Testis (tissue), 3 donors: ENCODE results near the gene KLHL9. TPM values are rescaled to one million over a fixed set of nuclear protein-coding genes. Genes with fewer than 3 reads are reported as not detected.
"Not testable (repeated sequence)": the region's sequence is repeated elsewhere in the genome, so short reads cannot be mapped to it uniquely, and the experiment has no call there.

Source experiments
- DNase-seq: peaks from one replicate; pipeline ENCODE4 v3.0.0-alpha.2; 2019
- H3K27ac ChIP-seq, 2 donors: fragments of 200-600 bp; sonication (generic); one replicate each; pipeline ENCODE4 v1.5.1; 2019
- H3K27me3 ChIP-seq: fragments of 200-600 bp; sonication (generic); one replicate; pipeline ENCODE4 v1.5.1; 2019
- H3K36me3 ChIP-seq: fragments of 200-600 bp; sonication (generic); one replicate; pipeline ENCODE4 v1.5.1; 2017; ENCODE audit warnings: low read depth; ENCODE audit errors: missing control alignments
- H3K4me1 ChIP-seq: fragments of 200-600 bp; sonication (generic); one replicate; pipeline ENCODE4 v1.5.1; 2019
- H3K4me3 ChIP-seq, 2 donors: fragments of 200-600 bp; sonication (generic); one replicate each; pipeline ENCODE4 v1.5.1; 2017 to 2019
- H3K9me3 ChIP-seq: fragments of 200-600 bp; sonication (generic); one replicate; pipeline ENCODE4 v1.5.1; 2017
- POLR2A ChIP-seq: fragments of 450-650 bp; IDR thresholded peaks from one replicate; pipeline ENCODE4 v1.6.1; 2017; ENCODE audit warnings: antibody characterized with exemption, mild to moderate bottlenecking, moderate library complexity
- WGBS, 2 donors: methylation state at CpG; one replicate each; pipeline ENCODE4 v1.1.5; 2018; 5-methylcytosine and 5-hydroxymethylcytosine counted together
- intact Hi-C: fragments of 100-400 bp; cut with DNase I; formaldehyde crosslinking; loops from one replicate; pipeline ENCODE4 v1.15.1; 2023; ENCODE audit warnings: low total_unique reads
- polyA plus RNA-seq: library from polyadenylated mRNA; stranded (reverse); fragments of 350-450 nt; fragmentation: Illumina TruSeq; extraction: RNeasy Lipid Tissue Mini Kit (QIAGEN cat#74804); gene quantifications from one replicate; pipeline ENCODE4 v1.2.3, GENCODE V29; 2014; ENCODE audit warnings: low read depth, low replicate concordance; ENCODE audit not compliant: insufficient read depth
- total RNA-seq, 2 donors: library from RNA; depleted of rRNA; stranded (reverse); fragments of >200 nt; gene quantifications; one replicate each; pipeline ENCODE4 v1.2.3, GENCODE V29; 2016
- TF ChIP-seq, protein P1 (sequence below), 3 experiments: fragments of 450-650 bp in 2 of 3; fragments of 200-600 bp in 1 of 3; sonication (generic) in 1 of 3; IDR thresholded peaks; one replicate each; pipeline ENCODE4 v1.5.1; 2016 to 2019; ENCODE audit warnings: antibody characterized with exemption in 3 of 3, mild to moderate bottlenecking in 2 of 3, moderate library complexity in 1 of 3

KLHL9 gene
- total and polyA plus RNA-seq, 3 donors from 2014 or later, result 12.7 to 19.3 (median 17.4) TPM

DNA sequence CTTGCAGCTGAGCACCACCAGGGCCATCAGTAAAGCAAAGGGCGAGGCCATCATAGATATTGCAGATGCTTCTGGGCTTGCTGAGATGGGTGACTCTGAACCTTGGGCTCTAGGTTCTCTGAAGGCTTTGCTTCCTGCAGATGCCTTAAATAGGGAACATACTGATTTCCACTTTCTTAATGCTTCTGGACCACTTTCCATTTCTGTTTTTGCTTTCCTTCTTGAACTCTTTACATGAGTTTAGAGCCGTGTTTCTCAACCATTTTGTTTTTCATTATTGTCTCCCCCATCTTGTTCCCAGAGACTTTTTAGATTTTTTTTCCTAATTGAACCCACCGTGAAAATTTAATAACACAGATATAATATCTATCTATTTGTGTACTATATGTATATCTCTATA, 32.8 kb upstream of the KLHL9 start, which contains the start of gene IFNA13:
Gene IFNA13, minus strand, starts transcription at position 101 of the 400 bp plus-strand sequence. Its CDS starts 47 bp downstream, at position 54.
- H3K4me3 ChIP-seq, result no peak within 1 kb of the TSS
- no peak for DNase-seq
- no peaks in the 10 kb centered on the region for H3K36me3 ChIP-seq
- no peaks in the 10 kb centered on the region for H3K27me3 ChIP-seq
- H3K27ac ChIP-seq, result no peak within 1 kb of the TSS
- H3K4me1 ChIP-seq, result no peaks in the 10 kb centered on the region
- 86 to 92% methylated on average over 2 to 3 of the region's 3 CpGs for WGBS, 2 donors
- intact Hi-C loops, result no loop called here
- TF ChIP-seq POLR2A, result no peak
- TF ChIP-seq, protein P1, sequence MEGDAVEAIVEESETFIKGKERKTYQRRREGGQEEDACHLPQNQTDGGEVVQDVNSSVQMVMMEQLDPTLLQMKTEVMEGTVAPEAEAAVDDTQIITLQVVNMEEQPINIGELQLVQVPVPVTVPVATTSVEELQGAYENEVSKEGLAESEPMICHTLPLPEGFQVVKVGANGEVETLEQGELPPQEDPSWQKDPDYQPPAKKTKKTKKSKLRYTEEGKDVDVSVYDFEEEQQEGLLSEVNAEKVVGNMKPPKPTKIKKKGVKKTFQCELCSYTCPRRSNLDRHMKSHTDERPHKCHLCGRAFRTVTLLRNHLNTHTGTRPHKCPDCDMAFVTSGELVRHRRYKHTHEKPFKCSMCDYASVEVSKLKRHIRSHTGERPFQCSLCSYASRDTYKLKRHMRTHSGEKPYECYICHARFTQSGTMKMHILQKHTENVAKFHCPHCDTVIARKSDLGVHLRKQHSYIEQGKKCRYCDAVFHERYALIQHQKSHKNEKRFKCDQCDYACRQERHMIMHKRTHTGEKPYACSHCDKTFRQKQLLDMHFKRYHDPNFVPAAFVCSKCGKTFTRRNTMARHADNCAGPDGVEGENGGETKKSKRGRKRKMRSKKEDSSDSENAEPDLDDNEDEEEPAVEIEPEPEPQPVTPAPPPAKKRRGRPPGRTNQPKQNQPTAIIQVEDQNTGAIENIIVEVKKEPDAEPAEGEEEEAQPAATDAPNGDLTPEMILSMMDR (IDR thresholded peaks at IDR 0.05), result no peak
- no peaks in the 10 kb centered on the region for H3K9me3 ChIP-seq

GRCh38 chr9:21367169-21367568, 32.0 kb upstream of the KLHL9 start:
- intact Hi-C loops, result not testable (repeated sequence)

DNA sequence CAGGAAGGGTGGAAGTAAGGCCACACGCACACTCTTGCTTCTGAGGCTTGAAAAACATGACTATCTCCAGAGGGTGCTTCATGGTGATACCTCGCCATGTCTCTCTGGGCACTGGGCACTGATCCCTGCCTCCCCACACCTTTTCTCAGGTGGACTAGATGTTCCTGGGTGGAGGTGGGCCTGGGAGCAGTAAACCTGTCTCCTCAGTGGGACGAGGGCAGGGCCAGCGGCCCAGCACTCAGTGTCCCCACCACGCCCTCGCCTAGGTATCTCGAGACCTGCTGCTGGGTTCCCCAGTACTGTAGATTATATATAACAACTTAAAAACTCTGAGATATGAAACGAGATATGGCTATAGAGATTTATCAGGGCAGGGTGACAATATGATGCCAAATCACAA, 27.1 kb upstream of the KLHL9 start:
- Histone ChIP-seq H3K4me1 (no peaks in the 10 kb centered on the region), H3K9me3 (no peaks in the 10 kb centered on the region), H3K27me3 (no peaks in the 10 kb centered on the region), H3K36me3 (no peaks in the 10 kb centered on the region), H3K4me3 (no peak overlapping the region), H3K27ac (no peak overlapping the region)
- no peak for DNase-seq
- intact Hi-C loops, result no loop called here
- 90 to 96% methylated on average over 7 to 8 of the region's 8 CpGs for WGBS, 2 donors
- TF ChIP-seq POLR2A, result no peak
- TF ChIP-seq, protein P1 (IDR thresholded peaks at IDR 0.05), result no peak

More at GRCh38 chr9:21367169-21367568, 32.0 kb upstream of the KLHL9 start:
- H3K4me1 ChIP-seq, H3K9me3 ChIP-seq, H3K27ac ChIP-seq, DNase-seq, H3K4me3 ChIP-seq, H3K36me3 ChIP-seq, H3K27me3 ChIP-seq: not testable (repeated sequence)
- WGBS, 2 donors, result 95 to 100% methylated on average over 1 of the region's 2 CpGs

- Histone ChIP-seq H3K36me3 (no peaks in the 10 kb centered on the region), H3K4me1 (no peaks in the 10 kb centered on the region), H3K27ac (no peak overlapping the region), H3K4me3 (no peak overlapping the region), H3K27me3 (no peaks in the 10 kb centered on the region), H3K9me3 (no peaks in the 10 kb centered on the region)
- WGBS, 2 donors, result 78 to 81% methylated on average over 7 of the region's 7 CpGs
- intact Hi-C loops, result no loop called here
- DNase-seq, result no peak
- no peak for TF ChIP-seq POLR2A
- TF ChIP-seq, protein P1 (IDR thresholded peaks at IDR 0.05), result no peak
Measured at GRCh38 chr9:21357479-21358460, 22.6 kb upstream of the KLHL9 start.

DNA sequence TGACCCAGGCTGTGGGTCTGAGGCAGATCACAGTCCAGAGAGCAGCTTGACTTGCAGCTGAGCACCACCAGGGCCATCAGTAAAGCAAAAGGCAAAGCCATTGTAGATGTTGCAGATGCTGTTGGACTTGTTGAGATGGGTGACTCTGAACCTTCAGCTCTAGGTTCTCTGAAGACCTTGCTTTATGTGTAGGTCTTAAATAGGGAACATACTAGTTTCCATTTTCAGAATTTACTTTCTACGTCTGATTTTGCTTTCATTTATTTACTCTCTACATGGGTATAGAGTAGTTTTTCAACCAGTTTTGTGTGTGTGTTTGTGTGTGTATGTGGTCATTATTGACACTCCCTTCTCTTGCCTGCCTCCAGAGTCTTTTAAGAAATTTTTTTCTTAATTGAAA, 15.6 kb upstream of the KLHL9 start, which contains the start of gene IFNA6:
Gene IFNA6, minus strand, starts transcription at position 101 of the 400 bp plus-strand sequence. Its CDS starts 0 bp downstream, at position 101.
- no peaks in the 10 kb centered on the region for H3K9me3 ChIP-seq
- TF ChIP-seq, protein P1 (IDR thresholded peaks at IDR 0.05), result no peak
- TF ChIP-seq POLR2A, result no peak
- no peaks in the 10 kb centered on the region for H3K36me3 ChIP-seq
- WGBS, 2 donors, result 95 to 96% methylated on average over 1 of the region's 1 CpG
- H3K27ac ChIP-seq, result no peak within 1 kb of the TSS
- no peak within 1 kb of the TSS for H3K4me3 ChIP-seq
- no peak for DNase-seq
- no peaks in the 10 kb centered on the region for H3K4me1 ChIP-seq
- intact Hi-C loops, result no loop called here
- no peaks in the 10 kb centered on the region for H3K27me3 ChIP-seq
